Neural cell (in vitro differentiated cells): ENCODE data around the gene NRBF2. TPM values are rescaled to one million over a fixed set of nuclear protein-coding genes. Genes with fewer than 3 reads are reported as not detected.
A peak's percentile ranks its signal among the peaks of the same experiment; 100 is the strongest.

Experiments used
- H2AFZ ChIP-seq: fragments of 200-600, 300-800 bp; sonication (generic), shearing (Covaris generic); 2 replicates; pipeline ENCODE4 v1.6.0; 2014; ENCODE audit warnings: low read depth, mild to moderate bottlenecking, antibody characterized with exemption, low read length, moderate library complexity
- H3F3A ChIP-seq: fragments of 200-600 bp; shearing (Covaris generic); 2 replicates; pipeline ENCODE4 v1.6.1; 2016; ENCODE audit warnings: mild to moderate bottlenecking, moderate library complexity, mixed read lengths, antibody characterized with exemption, low read length; ENCODE audit not compliant: insufficient read depth, poor library complexity, severe bottlenecking
- H3K27ac ChIP-seq: fragments of 200-600, 300-800 bp; sonication (generic), shearing (Covaris generic); 2 replicates; pipeline ENCODE4 v1.5.1; 2014; ENCODE audit warnings: mild to moderate bottlenecking, low read length, moderate library complexity
- H3K27me3 ChIP-seq: fragments of 300-800, 200-600 bp; sonication (generic), shearing (Covaris generic); 2 replicates; pipeline ENCODE4 v1.6.0; 2014; ENCODE audit warnings: mild to moderate bottlenecking, low read depth, low read length, moderate library complexity; ENCODE audit not compliant: insufficient read depth
- H3K36me3 ChIP-seq: fragments of 300-800, 200-600 bp; sonication (generic), shearing (Covaris generic); 2 replicates; pipeline ENCODE4 v1.5.1; 2014; ENCODE audit warnings: mild to moderate bottlenecking, antibody characterized with exemption, low read length, moderate library complexity; ENCODE audit not compliant: insufficient read depth
- H3K4me2 ChIP-seq: fragments of 300-800, 200-600 bp; sonication (generic), shearing (Covaris generic); 2 replicates; pipeline ENCODE4 v1.6.0; 2014; ENCODE audit warnings: mild to moderate bottlenecking, low read length
- H3K4me3 ChIP-seq: fragments of 300-800, 200-600 bp; sonication (generic), shearing (Covaris generic); 2 replicates; pipeline ENCODE4 v1.5.1; 2014; ENCODE audit warnings: mild to moderate bottlenecking, low read length, moderate library complexity
- H3K79me2 ChIP-seq: fragments of 200-600 bp; shearing (Covaris generic); replicated peaks from 2 replicates; pipeline ENCODE4 v1.6.0; 2014; ENCODE audit warnings: mild to moderate bottlenecking, low read length, moderate library complexity; ENCODE audit not compliant: insufficient read depth
- H3K9ac ChIP-seq: fragments of 300-800, 200-600 bp; sonication (generic), shearing (Covaris generic); 2 replicates; pipeline ENCODE4 v1.6.1; 2016; ENCODE audit warnings: mild to moderate bottlenecking, low read length, mixed read lengths
- H3K9me2 ChIP-seq: fragments of 200-600 bp; shearing (Covaris generic); 2 replicates; pipeline ENCODE4 v1.6.1; 2016; ENCODE audit warnings: mild to moderate bottlenecking, low read length, mixed read lengths; ENCODE audit not compliant: insufficient read depth
- H3K9me3 ChIP-seq: fragments of 200-600, 300-800 bp; sonication (generic), shearing (Covaris generic); 2 replicates; pipeline ENCODE4 v1.6.1; 2016; ENCODE audit warnings: mild to moderate bottlenecking, mixed run types, low read length, moderate library complexity, mixed read lengths
- H4K20me1 ChIP-seq: fragments of 200-600 bp; shearing (Covaris generic); 2 replicates; pipeline ENCODE4 v1.6.1; 2016; ENCODE audit warnings: mild to moderate bottlenecking, mixed run types; ENCODE audit not compliant: insufficient read depth
- CTCF ChIP-seq: fragments of 450-650 bp; IDR thresholded peaks from 2 replicates; pipeline ENCODE4 v1.5.1; 2014; ENCODE audit warnings: antibody characterized with exemption, mild to moderate bottlenecking, moderate library complexity; ENCODE audit not compliant: poor library complexity, severe bottlenecking
- EP300 ChIP-seq: fragments of 450-650 bp; conservative IDR thresholded peaks from 2 replicates; pipeline ENCODE4 v1.6.1; 2014; ENCODE audit warnings: antibody characterized with exemption, mild to moderate bottlenecking, moderate library complexity; ENCODE audit not compliant: poor library complexity, severe bottlenecking
- EZH2 ChIP-seq: fragments of 200-600, 300-800 bp; shearing (Covaris generic), sonication (generic); IDR thresholded peaks from 2 replicates; pipeline ENCODE4 v1.6.1; 2014; ENCODE audit warnings: antibody characterized with exemption, low read length, borderline replicate concordance, mild to moderate bottlenecking; ENCODE audit not compliant: insufficient read depth, poor library complexity, severe bottlenecking
- POLR2AphosphoS5 ChIP-seq: IDR thresholded peaks from 2 replicates; pipeline ENCODE4 v1.6.1; 2012
- RAD21 ChIP-seq: fragments of 450-650 bp; conservative IDR thresholded peaks from 2 replicates; pipeline ENCODE4 v1.6.1; 2014; ENCODE audit warnings: antibody characterized with exemption, mild to moderate bottlenecking, moderate library complexity
- REST ChIP-seq: IDR thresholded peaks from 2 replicates; pipeline ENCODE4 v1.6.1; 2012; ENCODE audit warnings: borderline replicate concordance
- SMC3 ChIP-seq: fragments of 450-650 bp; conservative IDR thresholded peaks from 2 replicates; pipeline ENCODE4 v1.6.1; 2014; ENCODE audit warnings: antibody characterized with exemption, mild to moderate bottlenecking, moderate library complexity; ENCODE audit not compliant: poor library complexity
- TAF1 ChIP-seq: IDR thresholded peaks from 2 replicates; pipeline ENCODE4 v1.6.1; 2012; ENCODE audit warnings: low read depth
- polyA plus RNA-seq: library from polyadenylated mRNA; depleted of rRNA; stranded (reverse); fragments of >200 nt; gene quantifications from 2 replicates; pipeline ENCODE4 v1.2.3, GENCODE V29; 2014

The NRBF2 gene
- polyA plus RNA-seq, 1 donor from 2014 or later = 32.7 TPM

- Histone ChIP-seq H3K27me3 (no peaks in the 10 kb centered on the region), H3K27ac (no peak overlapping the region)
- TF ChIP-seq EZH2 (no peak), EP300 (no peak), RAD21 (no peak), REST (no peak), TAF1 (no peak)
Observed at GRCh38 chr10:63164166-63164623, 31.1 kb downstream of the NRBF2 start.

GRCh38 chr10:63165249-63165648 is 32.1 kb downstream of the NRBF2 start:
- H3F3A ChIP-seq = no peaks in the 10 kb centered on the region
- no peak overlapping the region for H3K4me3 ChIP-seq
- TF ChIP-seq CTCF = no peak
- no peak for TF ChIP-seq EP300
- no peak for TF ChIP-seq TAF1
- TF ChIP-seq POLR2AphosphoS5 = no peak
- H4K20me1 ChIP-seq = no peaks in the 10 kb centered on the region
- no peak overlapping the region for H3K27ac ChIP-seq
- H3K4me2 ChIP-seq = no peak overlapping the region
- no peak overlapping the region for H2AFZ ChIP-seq
- H3K9me2 ChIP-seq = no peaks in the 10 kb centered on the region
- H3K79me2 ChIP-seq = no peaks in the 10 kb centered on the region
- no peaks in the 10 kb centered on the region for H3K9me3 ChIP-seq
- peaks cover under 1% of the 10 kb centered on the region for H3K36me3 ChIP-seq
- H3K9ac ChIP-seq = no peak overlapping the region
- no peaks in the 10 kb centered on the region for H3K27me3 ChIP-seq

More at GRCh38 chr10:63164166-63164623, 31.1 kb downstream of the NRBF2 start:
- no peaks in the 10 kb centered on the region for H4K20me1 ChIP-seq
- H3F3A ChIP-seq = no peaks in the 10 kb centered on the region
- no peak overlapping the region for H2AFZ ChIP-seq
- H3K9me3 ChIP-seq = no peaks in the 10 kb centered on the region
- no peak overlapping the region for H3K4me3 ChIP-seq
- H3K4me2 ChIP-seq = no peak overlapping the region
- H3K9me2 ChIP-seq = no peaks in the 10 kb centered on the region
- no peak overlapping the region for H3K9ac ChIP-seq
- no peaks in the 10 kb centered on the region for H3K79me2 ChIP-seq
- no peaks in the 10 kb centered on the region for H3K36me3 ChIP-seq

GRCh38 chr10:63166742-63167258 is 33.7 kb downstream of the NRBF2 start:
- Histone ChIP-seq H3K27me3 (no peaks in the 10 kb centered on the region), H3K27ac (no peak overlapping the region), H3K4me3 (no peak overlapping the region), H3K9me2 (no peaks in the 10 kb centered on the region), H3K9me3 (no peaks in the 10 kb centered on the region), H3K79me2 (no peaks in the 10 kb centered on the region), H2AFZ (no peak overlapping the region), H4K20me1 (no peaks in the 10 kb centered on the region), H3K36me3 (peaks cover 5% of the 10 kb centered on the region), H3K9ac (no peak overlapping the region), H3F3A (no peaks in the 10 kb centered on the region), H3K4me2 (no peak overlapping the region)
- TF ChIP-seq CTCF (peak; percentile 84), POLR2AphosphoS5 (no peak), RAD21 (peak; percentile 79), EZH2 (no peak), EP300 (no peak), SMC3 (peak; percentile 85)
